HepG2 (cell line): ENCODE results near the gene COPB2. TPM values are rescaled to one million over a fixed set of nuclear protein-coding genes. Genes with fewer than 3 reads are reported as not detected.

ENCODE experiments used
- ATAD3A ChIP-seq: sonication (generic); formaldehyde crosslinking; IDR thresholded peaks from 2 replicates; pipeline ENCODE4 v1.4.0; 2020; ENCODE audit warnings: missing genetic modification reagents
- ESRRA ChIP-seq: sonication (generic); formaldehyde crosslinking; IDR thresholded peaks from 2 replicates; pipeline ENCODE4 v1.5.1; 2020; ENCODE audit warnings: mild to moderate bottlenecking, low read depth, missing genetic modification reagents
- JUND ChIP-seq: sonication (generic); formaldehyde crosslinking; IDR thresholded peaks from 2 replicates; pipeline ENCODE4 v1.8.0; 2022; ENCODE audit warnings: mild to moderate bottlenecking, missing genetic modification reagents
- MXI1 ChIP-seq: IDR thresholded peaks from 3 replicates; pipeline ENCODE4 v1.6.1; 2012; ENCODE audit warnings: low read depth, low read length, inconsistent platforms, borderline replicate concordance
- PAWR ChIP-seq: sonication (generic); formaldehyde crosslinking; IDR thresholded peaks from 2 replicates; pipeline ENCODE4 v1.4.0; 2020; ENCODE audit warnings: missing genetic modification reagents, mild to moderate bottlenecking, borderline replicate concordance
- PRMT3 ChIP-seq: sonication (generic); formaldehyde crosslinking; IDR thresholded peaks from 2 replicates; pipeline ENCODE4 v1.8.1; 2022; ENCODE audit warnings: low read depth, mild to moderate bottlenecking, moderate library complexity, missing genetic modification reagents, borderline replicate concordance
- SNAI1 ChIP-seq: sonication (generic); formaldehyde crosslinking; IDR thresholded peaks from 2 replicates; pipeline ENCODE4 v1.5.0; 2020; ENCODE audit warnings: mild to moderate bottlenecking, missing genetic modification reagents, borderline replicate concordance
- ZFP36L2 ChIP-seq: sonication (generic); formaldehyde crosslinking; IDR thresholded peaks from 2 replicates; pipeline ENCODE4 v1.4.0; 2020; ENCODE audit warnings: missing genetic modification reagents
- ZNF224 ChIP-seq: sonication (generic); formaldehyde crosslinking; IDR thresholded peaks from 2 replicates; pipeline ENCODE4 v1.5.0; 2020; ENCODE audit warnings: mild to moderate bottlenecking, missing genetic modification reagents
- ZNF713 ChIP-seq: sonication (generic); formaldehyde crosslinking; IDR thresholded peaks from 2 replicates; pipeline ENCODE4 v1.4.0; 2020; ENCODE audit warnings: mild to moderate bottlenecking, missing genetic modification reagents
- ZNF75D ChIP-seq: sonication (generic); formaldehyde crosslinking; IDR thresholded peaks from 2 replicates; pipeline ENCODE4 v1.8.1; 2023; ENCODE audit warnings: missing genetic modification reagents, mild to moderate bottlenecking, borderline replicate concordance
- polyA plus RNA-seq, 8 experiments: library from polyadenylated mRNA; depleted of rRNA in 3 of 8; stranded (reverse) in 7 of 8; unstranded in 1 of 8; fragments of >200 nt; fragmentation: Illumina TruSeq in 4 of 8; extraction: Trizol in 4 of 8; gene quantifications; 2 replicates each; pipeline versions ENCODE4 v1.2.1 to v1.2.3, GENCODE V29; 2011 to 2016; ENCODE audit warnings: low read depth in 4 of 8, missing spikeins in 1 of 8, mixed read lengths in 1 of 8; ENCODE audit not compliant: insufficient read depth in 1 of 8
- total RNA-seq, 5 experiments: library from RNA; depleted of rRNA; stranded (reverse); fragments of >200 nt; fragmentation: Illumina TruSeq; extraction: Trizol; gene quantifications; 2 replicates each; pipeline ENCODE4 v1.2.3, GENCODE V29; 2016; ENCODE audit warnings: low read depth in 1 of 5
- TF ChIP-seq, protein P1 (sequence below): sonication (generic); formaldehyde crosslinking; IDR thresholded peaks from one replicate; pipeline ENCODE4 v1.5.1; 2020; ENCODE audit warnings: mild to moderate bottlenecking, missing genetic modification reagents; ENCODE audit errors: not compliant biosample characterization
- TF ChIP-seq, protein P2 (sequence below): sonication (generic); formaldehyde crosslinking; IDR thresholded peaks from 2 replicates; pipeline ENCODE4 v1.4.0; 2020; ENCODE audit warnings: missing genetic modification reagents
- TF ChIP-seq, protein P3 (sequence below), 2 experiments: sonication (generic) in 1 of 2; formaldehyde crosslinking in 1 of 2; IDR thresholded peaks; 2 replicates each; pipeline versions ENCODE4 v1.5.1 to v1.6.1; 2011 to 2020; ENCODE audit warnings: borderline replicate concordance in 1 of 2, low read depth in 1 of 2, low read length in 1 of 2, mild to moderate bottlenecking in 1 of 2, missing genetic modification reagents in 1 of 2, moderate library complexity in 1 of 2
- TF ChIP-seq, protein P4 (sequence below): sonication (generic); formaldehyde crosslinking; IDR thresholded peaks from 2 replicates; pipeline ENCODE4 v1.8.0; 2022; ENCODE audit warnings: mild to moderate bottlenecking, missing genetic modification reagents, moderate library complexity

COPB2 gene
- total and polyA plus RNA-seq, 2 of the 13 experiments (the other 11 are each of a cell fraction or from before 2014, with no cell fraction given): 83.3 to 217 TPM

DNA sequence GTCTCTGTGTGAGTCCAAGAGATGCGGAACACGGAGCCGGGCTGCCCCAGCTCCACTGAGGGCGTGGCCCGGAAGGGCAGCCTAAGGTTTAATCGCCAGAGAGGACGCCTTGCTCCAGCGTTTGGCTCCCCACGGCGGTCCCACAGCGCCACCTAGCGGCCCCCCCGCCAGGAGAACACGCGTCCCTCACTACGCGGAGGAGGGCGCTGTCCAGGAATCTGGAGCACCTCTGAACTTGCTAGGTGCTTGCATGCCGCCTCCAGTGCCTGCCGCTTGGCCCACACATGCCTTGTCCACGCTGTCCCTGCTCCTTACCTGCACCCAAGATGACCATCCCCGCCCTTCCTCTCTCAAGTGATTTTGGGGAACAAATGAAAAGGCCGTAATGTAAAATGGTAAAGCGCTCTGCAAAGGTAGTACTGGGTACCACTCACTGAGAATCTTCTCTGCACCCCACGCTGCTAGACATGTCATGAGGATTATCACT is 60.0 kb downstream of the COPB2 start (continued):
- TF ChIP-seq, protein P1, sequence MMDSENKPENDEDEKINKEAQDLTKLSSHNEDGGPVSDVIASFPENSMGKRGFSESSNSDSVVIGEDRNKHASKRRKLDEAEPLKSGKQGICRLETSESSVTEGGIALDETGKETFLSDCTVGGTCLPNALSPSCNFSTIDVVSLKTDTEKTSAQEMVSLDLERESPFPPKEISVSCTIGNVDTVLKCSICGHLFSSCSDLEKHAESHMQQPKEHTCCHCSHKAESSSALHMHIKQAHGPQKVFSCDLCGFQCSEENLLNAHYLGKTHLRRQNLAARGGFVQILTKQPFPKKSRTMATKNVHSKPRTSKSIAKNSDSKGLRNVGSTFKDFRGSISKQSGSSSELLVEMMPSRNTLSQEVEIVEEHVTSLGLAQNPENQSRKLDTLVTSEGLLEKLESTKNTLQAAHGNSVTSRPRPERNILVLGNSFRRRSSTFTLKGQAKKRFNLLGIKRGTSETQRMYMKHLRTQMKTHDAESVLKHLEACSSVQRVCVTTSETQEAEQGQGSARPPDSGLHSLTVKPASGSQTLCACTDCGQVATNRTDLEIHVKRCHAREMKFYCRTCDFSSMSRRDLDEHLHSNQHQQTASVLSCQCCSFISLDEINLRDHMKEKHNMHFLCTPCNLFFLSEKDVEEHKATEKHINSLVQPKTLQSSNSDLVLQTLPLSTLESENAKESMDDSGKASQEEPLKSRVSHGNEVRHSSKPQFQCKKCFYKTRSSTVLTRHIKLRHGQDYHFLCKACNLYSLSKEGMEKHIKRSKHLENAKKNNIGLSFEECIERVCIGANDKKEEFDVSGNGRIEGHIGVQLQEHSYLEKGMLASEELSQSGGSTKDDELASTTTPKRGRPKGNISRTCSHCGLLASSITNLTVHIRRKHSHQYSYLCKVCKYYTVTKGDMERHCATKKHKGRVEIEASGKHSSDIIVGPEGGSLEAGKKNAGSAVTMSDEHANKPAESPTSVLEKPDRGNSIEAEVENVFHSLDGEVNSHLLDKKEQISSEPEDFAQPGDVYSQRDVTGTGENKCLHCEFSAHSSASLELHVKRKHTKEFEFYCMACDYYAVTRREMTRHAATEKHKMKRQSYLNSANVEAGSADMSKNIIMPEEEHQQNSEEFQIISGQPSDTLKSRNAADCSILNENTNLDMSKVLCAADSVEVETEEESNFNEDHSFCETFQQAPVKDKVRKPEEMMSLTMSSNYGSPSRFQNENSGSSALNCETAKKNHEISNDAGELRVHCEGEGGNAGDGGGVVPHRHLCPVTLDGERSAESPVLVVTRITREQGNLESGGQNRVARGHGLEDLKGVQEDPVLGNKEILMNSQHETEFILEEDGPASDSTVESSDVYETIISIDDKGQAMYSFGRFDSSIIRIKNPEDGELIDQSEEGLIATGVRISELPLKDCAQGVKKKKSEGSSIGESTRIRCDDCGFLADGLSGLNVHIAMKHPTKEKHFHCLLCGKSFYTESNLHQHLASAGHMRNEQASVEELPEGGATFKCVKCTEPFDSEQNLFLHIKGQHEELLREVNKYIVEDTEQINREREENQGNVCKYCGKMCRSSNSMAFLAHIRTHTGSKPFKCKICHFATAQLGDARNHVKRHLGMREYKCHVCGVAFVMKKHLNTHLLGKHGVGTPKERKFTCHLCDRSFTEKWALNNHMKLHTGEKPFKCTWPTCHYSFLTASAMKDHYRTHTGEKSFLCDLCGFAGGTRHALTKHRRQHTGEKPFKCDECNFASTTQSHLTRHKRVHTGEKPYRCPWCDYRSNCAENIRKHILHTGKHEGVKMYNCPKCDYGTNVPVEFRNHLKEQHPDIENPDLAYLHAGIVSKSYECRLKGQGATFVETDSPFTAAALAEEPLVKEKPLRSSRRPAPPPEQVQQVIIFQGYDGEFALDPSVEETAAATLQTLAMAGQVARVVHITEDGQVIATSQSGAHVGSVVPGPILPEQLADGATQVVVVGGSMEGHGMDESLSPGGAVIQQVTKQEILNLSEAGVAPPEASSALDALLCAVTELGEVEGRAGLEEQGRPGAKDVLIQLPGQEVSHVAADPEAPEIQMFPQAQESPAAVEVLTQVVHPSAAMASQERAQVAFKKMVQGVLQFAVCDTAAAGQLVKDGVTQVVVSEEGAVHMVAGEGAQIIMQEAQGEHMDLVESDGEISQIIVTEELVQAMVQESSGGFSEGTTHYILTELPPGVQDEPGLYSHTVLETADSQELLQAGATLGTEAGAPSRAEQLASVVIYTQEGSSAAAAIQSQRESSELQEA (CRISPR knock-in tag): no peak
- TF ChIP-seq, protein P2, sequence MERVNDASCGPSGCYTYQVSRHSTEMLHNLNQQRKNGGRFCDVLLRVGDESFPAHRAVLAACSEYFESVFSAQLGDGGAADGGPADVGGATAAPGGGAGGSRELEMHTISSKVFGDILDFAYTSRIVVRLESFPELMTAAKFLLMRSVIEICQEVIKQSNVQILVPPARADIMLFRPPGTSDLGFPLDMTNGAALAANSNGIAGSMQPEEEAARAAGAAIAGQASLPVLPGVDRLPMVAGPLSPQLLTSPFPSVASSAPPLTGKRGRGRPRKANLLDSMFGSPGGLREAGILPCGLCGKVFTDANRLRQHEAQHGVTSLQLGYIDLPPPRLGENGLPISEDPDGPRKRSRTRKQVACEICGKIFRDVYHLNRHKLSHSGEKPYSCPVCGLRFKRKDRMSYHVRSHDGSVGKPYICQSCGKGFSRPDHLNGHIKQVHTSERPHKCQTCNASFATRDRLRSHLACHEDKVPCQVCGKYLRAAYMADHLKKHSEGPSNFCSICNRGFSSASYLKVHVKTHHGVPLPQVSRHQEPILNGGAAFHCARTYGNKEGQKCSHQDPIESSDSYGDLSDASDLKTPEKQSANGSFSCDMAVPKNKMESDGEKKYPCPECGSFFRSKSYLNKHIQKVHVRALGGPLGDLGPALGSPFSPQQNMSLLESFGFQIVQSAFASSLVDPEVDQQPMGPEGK (CRISPR knock-in tag): peak; percentile 46
- TF ChIP-seq ZFP36L2 (CRISPR knock-in tag) (no peak), MXI1 (no peak), ZNF713 (no peak), SNAI1 (CRISPR knock-in tag) (no peak), ZNF75D (CRISPR knock-in tag) (no peak), PAWR (CRISPR knock-in tag) (no peak), ATAD3A (CRISPR knock-in tag) (no peak), JUND (no peak), ESRRA (CRISPR knock-in tag) (peak; percentile 41; the same call in 1 of the 2 replicates), ZNF224 (CRISPR knock-in tag) (no peak), PRMT3 (CRISPR knock-in tag) (no peak)
- TF ChIP-seq, protein P3, sequence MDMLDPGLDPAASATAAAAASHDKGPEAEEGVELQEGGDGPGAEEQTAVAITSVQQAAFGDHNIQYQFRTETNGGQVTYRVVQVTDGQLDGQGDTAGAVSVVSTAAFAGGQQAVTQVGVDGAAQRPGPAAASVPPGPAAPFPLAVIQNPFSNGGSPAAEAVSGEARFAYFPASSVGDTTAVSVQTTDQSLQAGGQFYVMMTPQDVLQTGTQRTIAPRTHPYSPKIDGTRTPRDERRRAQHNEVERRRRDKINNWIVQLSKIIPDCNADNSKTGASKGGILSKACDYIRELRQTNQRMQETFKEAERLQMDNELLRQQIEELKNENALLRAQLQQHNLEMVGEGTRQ (IDR thresholded peaks at IDR 0.05; ENCODE audit: low read depth, low read length): no peak
- TF ChIP-seq, protein P3 (CRISPR knock-in tag; IDR thresholded peaks at IDR 0.05; ENCODE audit: borderline replicate concordance): no peak
- TF ChIP-seq, protein P4, sequence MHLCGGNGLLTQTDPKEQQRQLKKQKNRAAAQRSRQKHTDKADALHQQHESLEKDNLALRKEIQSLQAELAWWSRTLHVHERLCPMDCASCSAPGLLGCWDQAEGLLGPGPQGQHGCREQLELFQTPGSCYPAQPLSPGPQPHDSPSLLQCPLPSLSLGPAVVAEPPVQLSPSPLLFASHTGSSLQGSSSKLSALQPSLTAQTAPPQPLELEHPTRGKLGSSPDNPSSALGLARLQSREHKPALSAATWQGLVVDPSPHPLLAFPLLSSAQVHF: no peak
